NCI-H460 (cell line): ENCODE data around the gene TTC33. TPM values are rescaled to one million over a fixed set of nuclear protein-coding genes. Genes with fewer than 3 reads are reported as not detected.

Experiments
- DNase-seq: peaks from one replicate; pipeline ENCODE4 v3.0.0-alpha.2; 2016; ENCODE audit warnings: low read depth; ENCODE audit errors: extremely low read depth
- total RNA-seq: library from RNA; depleted of rRNA; stranded (reverse); fragments of >200 nt; shearing (Covaris generic); gene quantifications from 2 replicates; pipeline ENCODE4 v1.2.3, GENCODE V29; 2014

TTC33 gene
- total RNA-seq, 1 experiment from 2014 or later: 25.1 TPM

- DNase-seq: no peak
These were observed 264.1 kb downstream of the TTC33 start for GRCh38 chr5:40491644-40492043.

GRCh38 chr5:40490464-40491111 lies 265.2 kb downstream of the TTC33 start:
- no peak for DNase-seq

GRCh38 chr5:40489421-40489820 lies 266.3 kb downstream of the TTC33 start:
- DNase-seq: no peak

- no peak for DNase-seq
These were observed 269.1 kb downstream of the TTC33 start for GRCh38 chr5:40486437-40487275.

- no peak for DNase-seq
These were observed 270.5 kb downstream of the TTC33 start for GRCh38 chr5:40485021-40485998.

GRCh38 chr5:40484495-40484894 lies 271.3 kb downstream of the TTC33 start:
- DNase-seq: no peak

GRCh38 chr5:40483316-40483715 lies 272.4 kb downstream of the TTC33 start:
- no peak for DNase-seq

- DNase-seq: no peak
These were observed 274.5 kb downstream of the TTC33 start for GRCh38 chr5:40481241-40481640.

- DNase-seq: no peak
These were observed 275.4 kb downstream of the TTC33 start for GRCh38 chr5:40480392-40480791.

- DNase-seq: no peak
These were observed 275.8 kb downstream of the TTC33 start for GRCh38 chr5:40479939-40480338.

GRCh38 chr5:40478766-40479165 lies 277.0 kb downstream of the TTC33 start:
- DNase-seq: no peak

GRCh38 chr5:40477856-40478546 lies 277.8 kb downstream of the TTC33 start:
- DNase-seq: no peak

GRCh38 chr5:40475561-40475960 lies 280.2 kb downstream of the TTC33 start:
- no peak for DNase-seq

GRCh38 chr5:40474250-40474649 lies 281.5 kb downstream of the TTC33 start:
- DNase-seq: no peak

GRCh38 chr5:40465416-40465815 lies 290.3 kb downstream of the TTC33 start:
- no peak for DNase-seq

- no peak for DNase-seq
These were observed 291.2 kb downstream of the TTC33 start for GRCh38 chr5:40464511-40464910.
